HepG2 (cell line): Measurements from ENCODE around the gene DPH1. TPM values are rescaled to one million over a fixed set of nuclear protein-coding genes. Genes with fewer than 3 reads are reported as not detected.
A peak's percentile ranks its signal among the peaks of the same experiment; 100 is the strongest.

Source experiments
- BRD4 ChIP-seq: sonication (generic); formaldehyde crosslinking; IDR thresholded peaks from 2 replicates; pipeline ENCODE4 v1.4.0; 2020; ENCODE audit warnings: missing genetic modification reagents
- MXI1 ChIP-seq: IDR thresholded peaks from 3 replicates; pipeline ENCODE4 v1.6.1; 2012; ENCODE audit warnings: low read depth, low read length, inconsistent platforms, borderline replicate concordance
- ZNF160 ChIP-seq: sonication (generic); formaldehyde crosslinking; IDR thresholded peaks from 2 replicates; pipeline ENCODE4 v1.8.0; 2022; ENCODE audit warnings: mild to moderate bottlenecking, inconsistent platforms, missing genetic modification reagents
- ZNF552 ChIP-seq: sonication (generic); formaldehyde crosslinking; IDR thresholded peaks from 2 replicates; pipeline ENCODE4 v1.9.0; 2022; ENCODE audit warnings: missing genetic modification reagents, mild to moderate bottlenecking, borderline replicate concordance
- polyA plus RNA-seq, 8 experiments: library from polyadenylated mRNA; depleted of rRNA in 3 of 8; stranded (reverse) in 7 of 8; unstranded in 1 of 8; fragments of >200 nt; fragmentation: Illumina TruSeq in 4 of 8; extraction: Trizol in 4 of 8; gene quantifications; 2 replicates each; pipeline versions ENCODE4 v1.2.1 to v1.2.3, GENCODE V29; 2011 to 2016; ENCODE audit warnings: low read depth in 4 of 8, missing spikeins in 1 of 8, mixed read lengths in 1 of 8; ENCODE audit not compliant: insufficient read depth in 1 of 8
- total RNA-seq, 5 experiments: library from RNA; depleted of rRNA; stranded (reverse); fragments of >200 nt; fragmentation: Illumina TruSeq; extraction: Trizol; gene quantifications; 2 replicates each; pipeline ENCODE4 v1.2.3, GENCODE V29; 2016; ENCODE audit warnings: low read depth in 1 of 5
- TF ChIP-seq, protein P1 (sequence below): sonication (generic); formaldehyde crosslinking; conservative IDR thresholded peaks from 2 replicates; pipeline ENCODE4 v1.5.0; 2020; ENCODE audit warnings: missing genetic modification reagents
- TF ChIP-seq, protein P2 (sequence below): sonication (generic); formaldehyde crosslinking; IDR thresholded peaks from 2 replicates; pipeline ENCODE4 v1.4.0; 2020; ENCODE audit warnings: missing genetic modification reagents, borderline replicate concordance

DPH1 gene
- total and polyA plus RNA-seq, 2 of the 13 experiments (the other 11 are each of a cell fraction or from before 2014, with no cell fraction given): 25.3 to 42.8 TPM

DNA sequence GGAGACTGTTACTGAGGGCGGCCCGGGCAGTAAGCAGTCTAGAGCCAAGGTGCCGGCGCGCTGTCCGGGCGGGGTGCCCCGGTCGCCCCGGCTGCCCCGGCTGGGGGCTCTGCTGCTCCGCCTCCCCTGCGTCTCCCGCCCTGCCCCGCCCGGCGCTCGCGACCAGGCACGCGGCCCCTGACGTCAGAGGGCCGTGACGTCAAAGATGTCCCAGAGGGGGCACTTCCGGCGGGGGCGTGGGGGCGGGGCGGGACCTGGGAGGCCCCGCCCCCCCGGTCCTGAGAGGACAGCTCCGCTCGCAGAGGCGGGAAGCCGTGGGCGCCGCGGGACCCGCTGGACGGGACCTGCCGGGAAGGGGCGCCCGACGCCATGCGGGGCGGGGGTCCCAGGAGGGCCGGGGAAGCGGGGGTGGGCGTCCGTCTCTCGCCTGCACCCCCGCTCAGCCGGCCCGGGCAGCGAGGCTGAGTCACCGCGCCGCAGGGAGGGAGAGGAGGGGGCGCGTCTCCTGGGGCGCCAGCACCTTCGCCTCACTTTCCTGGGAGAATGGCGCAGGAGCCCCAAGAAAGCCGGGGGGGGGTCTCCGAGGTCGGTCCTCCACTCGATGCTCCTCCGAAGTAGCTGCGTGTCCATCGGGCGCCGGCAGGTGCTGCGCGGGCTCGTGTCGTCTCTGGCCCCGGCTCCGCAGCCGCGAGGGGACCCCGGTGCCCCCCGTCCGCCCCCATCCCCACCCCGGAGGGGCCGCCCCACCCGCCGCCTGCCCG, 20.5 kb downstream of the DPH1 start (continued):
- TF ChIP-seq, protein P1, sequence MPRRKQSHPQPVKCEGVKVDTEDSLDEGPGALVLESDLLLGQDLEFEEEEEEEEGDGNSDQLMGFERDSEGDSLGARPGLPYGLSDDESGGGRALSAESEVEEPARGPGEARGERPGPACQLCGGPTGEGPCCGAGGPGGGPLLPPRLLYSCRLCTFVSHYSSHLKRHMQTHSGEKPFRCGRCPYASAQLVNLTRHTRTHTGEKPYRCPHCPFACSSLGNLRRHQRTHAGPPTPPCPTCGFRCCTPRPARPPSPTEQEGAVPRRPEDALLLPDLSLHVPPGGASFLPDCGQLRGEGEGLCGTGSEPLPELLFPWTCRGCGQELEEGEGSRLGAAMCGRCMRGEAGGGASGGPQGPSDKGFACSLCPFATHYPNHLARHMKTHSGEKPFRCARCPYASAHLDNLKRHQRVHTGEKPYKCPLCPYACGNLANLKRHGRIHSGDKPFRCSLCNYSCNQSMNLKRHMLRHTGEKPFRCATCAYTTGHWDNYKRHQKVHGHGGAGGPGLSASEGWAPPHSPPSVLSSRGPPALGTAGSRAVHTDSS (CRISPR knock-in tag): 0 out of 2 replicates have a peak, but pooled peaks have one; percentile 7
- TF ChIP-seq MXI1 (no peak), BRD4 (CRISPR knock-in tag) (no peak), ZNF160 (CRISPR knock-in tag) (no peak), ZNF552 (no peak)
- TF ChIP-seq, protein P2, sequence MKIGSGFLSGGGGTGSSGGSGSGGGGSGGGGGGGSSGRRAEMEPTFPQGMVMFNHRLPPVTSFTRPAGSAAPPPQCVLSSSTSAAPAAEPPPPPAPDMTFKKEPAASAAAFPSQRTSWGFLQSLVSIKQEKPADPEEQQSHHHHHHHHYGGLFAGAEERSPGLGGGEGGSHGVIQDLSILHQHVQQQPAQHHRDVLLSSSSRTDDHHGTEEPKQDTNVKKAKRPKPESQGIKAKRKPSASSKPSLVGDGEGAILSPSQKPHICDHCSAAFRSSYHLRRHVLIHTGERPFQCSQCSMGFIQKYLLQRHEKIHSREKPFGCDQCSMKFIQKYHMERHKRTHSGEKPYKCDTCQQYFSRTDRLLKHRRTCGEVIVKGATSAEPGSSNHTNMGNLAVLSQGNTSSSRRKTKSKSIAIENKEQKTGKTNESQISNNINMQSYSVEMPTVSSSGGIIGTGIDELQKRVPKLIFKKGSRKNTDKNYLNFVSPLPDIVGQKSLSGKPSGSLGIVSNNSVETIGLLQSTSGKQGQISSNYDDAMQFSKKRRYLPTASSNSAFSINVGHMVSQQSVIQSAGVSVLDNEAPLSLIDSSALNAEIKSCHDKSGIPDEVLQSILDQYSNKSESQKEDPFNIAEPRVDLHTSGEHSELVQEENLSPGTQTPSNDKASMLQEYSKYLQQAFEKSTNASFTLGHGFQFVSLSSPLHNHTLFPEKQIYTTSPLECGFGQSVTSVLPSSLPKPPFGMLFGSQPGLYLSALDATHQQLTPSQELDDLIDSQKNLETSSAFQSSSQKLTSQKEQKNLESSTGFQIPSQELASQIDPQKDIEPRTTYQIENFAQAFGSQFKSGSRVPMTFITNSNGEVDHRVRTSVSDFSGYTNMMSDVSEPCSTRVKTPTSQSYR (CRISPR knock-in tag): no peak
